ENCODE results near the gene DPY19L1. TPM values are rescaled to one million over a fixed set of nuclear protein-coding genes. Genes with fewer than 3 reads are reported as not detected.
"Not testable (repeated sequence)": the region's sequence is repeated elsewhere in the genome, so short reads cannot be mapped to it uniquely, and the experiment has no call there.

DPY19L1 gene
- total and polyA plus RNA-seq, 7 donors, result 2.3 to 8.6 (median 3.6) TPM

DNA sequence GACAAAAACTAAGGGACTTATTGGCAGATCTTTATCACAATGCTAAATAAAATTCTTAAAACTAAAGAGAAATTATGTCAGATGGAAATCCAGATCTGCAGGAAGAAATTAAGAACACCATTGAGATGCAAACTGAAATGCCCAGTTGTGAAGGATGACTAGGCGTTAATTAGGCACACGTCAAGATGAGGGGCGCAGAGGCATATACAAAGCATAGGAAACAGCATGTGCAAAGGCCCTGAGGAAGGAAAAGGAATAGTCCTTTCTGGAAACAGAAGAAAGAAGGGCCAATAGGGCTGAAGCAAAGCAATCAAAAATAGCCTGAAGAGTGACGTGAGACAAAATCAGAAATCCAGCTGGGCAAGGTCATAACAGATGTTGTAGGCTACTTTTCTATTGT is 53.1 kb downstream of the DPY19L1 start:
- ATAC-seq; H3K27ac ChIP-seq; H3K36me3 ChIP-seq (ENCODE audit: insufficient read depth in 1 of 2, low read depth in 1 of 2); H3K9me3 ChIP-seq; intact Hi-C loops (cut with DNase I); H3K4me3 ChIP-seq; H3K27me3 ChIP-seq (ENCODE audit: insufficient read depth in 3 of 3, low read length in 2 of 3); DNase-seq; H3K4me1 ChIP-seq: not testable (repeated sequence)
- 96 to 97% (median 96%) methylated on average over 4 of the region's 4 CpGs for WGBS, 3 donors

DNA sequence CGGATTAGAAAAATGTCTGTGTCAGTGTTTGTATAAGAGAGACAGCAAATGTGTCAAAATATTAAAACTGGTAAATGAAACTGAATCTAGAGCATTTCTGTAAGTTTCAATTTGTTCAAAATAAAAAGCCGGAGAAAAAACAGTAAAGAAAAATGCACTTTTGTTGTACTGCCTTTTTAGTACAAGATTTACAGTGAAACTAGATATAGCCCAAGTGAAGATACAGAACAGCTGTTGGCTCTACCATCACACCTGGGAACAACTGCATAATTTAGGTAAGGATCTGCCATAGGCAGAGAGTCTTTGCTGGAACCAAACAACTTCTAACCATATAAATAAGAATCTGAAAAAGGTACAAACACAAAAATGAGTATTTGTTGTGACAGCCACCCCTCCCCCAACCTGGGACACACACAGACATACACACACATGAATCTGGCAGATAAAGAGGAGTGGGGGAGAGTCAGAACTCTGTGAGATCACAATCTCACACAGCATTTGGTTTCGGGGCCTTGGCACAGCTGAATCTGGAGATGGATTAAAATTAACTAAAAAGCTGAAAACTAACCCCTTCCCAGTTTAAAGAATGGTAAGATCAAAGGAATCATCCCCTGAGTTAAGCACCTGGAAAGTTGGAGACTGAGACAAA is 54.8 kb downstream of the DPY19L1 start:
- H3K9me3 ChIP-seq, result no peaks in the 10 kb centered on the region
- no peak overlapping the region for H3K4me3 ChIP-seq
- no peaks in the 10 kb centered on the region for H3K36me3 ChIP-seq (ENCODE audit: insufficient read depth in 1 of 2, low read depth in 1 of 2)
- no peak overlapping the region for H3K27ac ChIP-seq
- no peak for TF ChIP-seq CTCF (IDR thresholded peaks at IDR 0.05)
- no peaks in the 10 kb centered on the region for H3K27me3 ChIP-seq (ENCODE audit: insufficient read depth in 3 of 3, low read length in 2 of 3)
- DNase-seq (no peak), ATAC-seq (no peak)
- 66 to 69% (median 68%) methylated on average over 3 of the region's 3 CpGs for WGBS, 3 donors
- intact Hi-C loops (cut with DNase I), result no loop called here
- no peaks in the 10 kb centered on the region for H3K4me1 ChIP-seq

- not testable (repeated sequence) for ATAC-seq
- whole genome bisulfite sequencing, 3 donors, result 95 to 98% (median 95%) methylated on average over 2 of the region's 2 CpGs
Observed at GRCh38 chr7:34979124-34979523, 58.2 kb downstream of the DPY19L1 start.

GRCh38 chr7:34973400-34973760 is 63.9 kb downstream of the DPY19L1 start:
- H3K36me3 ChIP-seq (ENCODE audit: insufficient read depth in 1 of 2, low read depth in 1 of 2), result no peaks in the 10 kb centered on the region
- H3K27me3 ChIP-seq (ENCODE audit: insufficient read depth in 3 of 3, low read length in 2 of 3), result no peaks in the 10 kb centered on the region
- WGBS, 3 donors, result 88 to 93% (median 92%) methylated on average over 3 of the region's 3 CpGs
- no peak for ATAC-seq
- no peaks in the 10 kb centered on the region for H3K9me3 ChIP-seq
- no peak overlapping the region for H3K27ac ChIP-seq
- H3K4me3 ChIP-seq, result no peak overlapping the region
- TF ChIP-seq CTCF (IDR thresholded peaks at IDR 0.05), result no peak
- no peak for DNase-seq
- intact Hi-C loops (cut with DNase I), result no loop called here
- H3K4me1 ChIP-seq, result no peaks in the 10 kb centered on the region

More at GRCh38 chr7:34979124-34979523, 58.2 kb downstream of the DPY19L1 start:
- H3K4me3 ChIP-seq; H3K27me3 ChIP-seq (ENCODE audit: insufficient read depth in 3 of 3, low read length in 2 of 3); H3K4me1 ChIP-seq; H3K9me3 ChIP-seq; DNase-seq; H3K27ac ChIP-seq; intact Hi-C loops (cut with DNase I); H3K36me3 ChIP-seq (ENCODE audit: insufficient read depth in 1 of 2, low read depth in 1 of 2): not testable (repeated sequence)

DNA sequence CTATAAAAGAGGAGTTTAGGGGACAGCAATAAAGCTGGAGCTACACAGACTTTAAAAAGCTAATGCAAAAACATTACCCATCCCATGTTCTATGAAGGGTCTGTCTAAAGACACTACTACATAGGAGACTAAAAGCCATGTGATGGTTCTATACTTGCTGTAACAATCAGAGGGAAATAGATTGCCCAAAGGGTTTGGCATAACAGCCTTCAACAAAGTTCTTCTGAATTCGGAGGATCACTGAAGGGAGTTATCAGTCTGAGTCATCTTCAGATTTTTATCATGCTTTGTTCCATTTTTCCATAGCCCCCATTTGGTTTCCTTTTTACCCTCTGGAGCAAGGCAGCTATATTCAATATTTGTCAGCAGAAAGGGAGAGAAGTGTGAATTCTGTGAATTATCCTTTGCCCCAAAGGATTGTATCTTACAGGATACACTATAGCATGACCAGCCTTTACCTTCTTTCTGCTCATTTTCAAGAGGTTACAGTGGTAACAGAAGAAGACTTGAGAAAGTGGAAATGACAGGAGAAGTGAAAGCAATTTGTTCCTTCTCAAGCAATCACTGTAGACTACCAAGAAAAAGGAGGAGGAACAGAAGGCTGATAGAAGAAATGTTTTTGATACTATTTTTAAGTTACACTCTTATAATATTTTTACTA is 64.4 kb downstream of the DPY19L1 start:
- H3K9me3 ChIP-seq; ATAC-seq; H3K27ac ChIP-seq; H3K36me3 ChIP-seq (ENCODE audit: insufficient read depth in 1 of 2, low read depth in 1 of 2); H3K27me3 ChIP-seq (ENCODE audit: insufficient read depth in 3 of 3, low read length in 2 of 3); DNase-seq; H3K4me3 ChIP-seq; H3K4me1 ChIP-seq; intact Hi-C loops (cut with DNase I): not testable (repeated sequence)
- WGBS, 3 donors, result 83 to 95% (median 95%) methylated on average over 1 of the region's 1 CpG

- intact Hi-C loops (cut with DNase I), result not testable (repeated sequence)
Observed at GRCh38 chr7:34967818-34968217, 69.5 kb downstream of the DPY19L1 start.

DNA sequence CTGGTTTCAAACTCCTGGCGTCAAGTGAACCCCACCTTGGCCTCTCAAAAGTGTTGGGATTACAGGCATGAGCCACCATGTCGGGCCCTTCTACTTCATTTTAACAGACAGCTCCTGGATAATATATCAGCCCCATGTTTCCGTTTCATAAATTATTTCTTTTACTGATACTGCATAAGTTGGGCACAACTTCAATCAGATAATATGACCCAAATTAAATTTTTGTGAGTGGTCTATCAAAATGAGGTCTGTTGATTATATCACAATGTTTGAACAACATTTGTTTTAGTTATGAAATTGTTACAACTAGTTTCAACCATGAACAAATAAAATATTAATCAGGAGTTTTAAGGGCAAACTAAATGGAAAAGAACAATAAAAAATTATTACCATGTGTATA is 70.8 kb downstream of the DPY19L1 start:
- 93 to 97% (median 96%) methylated on average over 3 of the region's 3 CpGs for WGBS, 3 donors
- H3K27me3 ChIP-seq (ENCODE audit: insufficient read depth in 3 of 3, low read length in 2 of 3); DNase-seq; H3K4me1 ChIP-seq; ATAC-seq; intact Hi-C loops (cut with DNase I); H3K9me3 ChIP-seq; H3K27ac ChIP-seq; H3K36me3 ChIP-seq (ENCODE audit: insufficient read depth in 1 of 2, low read depth in 1 of 2); H3K4me3 ChIP-seq: not testable (repeated sequence)

More at GRCh38 chr7:34967818-34968217, 69.5 kb downstream of the DPY19L1 start:
- WGBS, 3 donors, result no CpG with 5 or more reads among the region's 1 CpG
- H3K4me3 ChIP-seq; H3K36me3 ChIP-seq (ENCODE audit: insufficient read depth in 1 of 2, low read depth in 1 of 2); H3K27me3 ChIP-seq (ENCODE audit: insufficient read depth in 3 of 3, low read length in 2 of 3); H3K9me3 ChIP-seq; DNase-seq; H3K4me1 ChIP-seq; H3K27ac ChIP-seq; ATAC-seq: not testable (repeated sequence)
